Thyroid gland (tissue), 4 donors: ENCODE measurements around the gene ZNF593OS. TPM values are rescaled to one million over a fixed set of nuclear protein-coding genes. Genes with fewer than 3 reads are reported as not detected.
A peak's percentile ranks its signal among the peaks of the same experiment; 100 is the strongest.

Experiments
- DNase-seq, 2 donors: peaks; one replicate each; pipeline ENCODE4 v3.0.0-alpha.2; 2019
- H3K27ac ChIP-seq, 3 donors: fragments of 200-600 bp; sonication (generic); 1 replicate in 2 of 3; 2 replicates in 1 of 3; pipeline ENCODE4 v1.5.1; 2016 to 2019; ENCODE audit warnings: mild to moderate bottlenecking in 1 of 3, moderate library complexity in 1 of 3
- H3K27me3 ChIP-seq: fragments of 200-600 bp; sonication (generic); one replicate; pipeline ENCODE4 v1.5.1; 2019
- H3K36me3 ChIP-seq, 2 donors: fragments of 200-600 bp; sonication (generic); one replicate each; pipeline ENCODE4 v1.5.1; 2016 to 2019
- H3K4me1 ChIP-seq, 2 donors: fragments of 200-600 bp; sonication (generic); one replicate each; pipeline ENCODE4 v1.5.1; 2017 to 2019
- H3K4me3 ChIP-seq, 3 donors: fragments of 200-600 bp; sonication (generic); replicated peaks in 1 of 3; 1 replicate in 2 of 3; 2 replicates in 1 of 3; pipeline ENCODE4 v1.5.1; 2016; ENCODE audit warnings: mild to moderate bottlenecking in 1 of 3
- H3K9me3 ChIP-seq: fragments of 200-600 bp; sonication (generic); one replicate; pipeline ENCODE4 v1.5.1; 2017
- CTCF ChIP-seq, 6 experiments: fragments of 200-600 bp in 3 of 6; fragments of 450-650 bp in 3 of 6; sonication (generic) in 3 of 6; IDR thresholded peaks; one replicate each; pipeline ENCODE4 v1.5.1; 2016 to 2019; ENCODE audit warnings: antibody characterized with exemption in 6 of 6, mild to moderate bottlenecking in 2 of 6, inconsistent platforms in 1 of 6, moderate library complexity in 1 of 6
- POLR2A ChIP-seq, 2 donors: fragments of 450-650 bp; IDR thresholded peaks; one replicate each; pipeline ENCODE4 v1.6.1; 2017; ENCODE audit warnings: antibody characterized with exemption in 2 of 2, mild to moderate bottlenecking in 2 of 2, moderate library complexity in 1 of 2
- WGBS, 2 donors: methylation state at CpG; one replicate each; pipeline ENCODE4 v1.1.5; 2017; 5-methylcytosine and 5-hydroxymethylcytosine counted together
- intact Hi-C: fragments of 100-400 bp; cut with DNase I; formaldehyde crosslinking; loops from one replicate; pipeline ENCODE4 v1.15.1; 2023
- total RNA-seq, 4 donors: library from RNA; depleted of rRNA; stranded (reverse); fragments of >200 nt; gene quantifications; one replicate each; pipeline ENCODE4 v1.2.3, GENCODE V29; 2016

The ZNF593OS gene
- total RNA-seq, 4 donors from 2014 or later = 0.33 TPM; not detected in 3

- Histone ChIP-seq H3K9me3 (no peaks in the 10 kb centered on the region), H3K36me3 (no peaks in the 10 kb centered on the region), H3K4me3 (no peak overlapping the region), H3K27me3 (no peaks in the 10 kb centered on the region), H3K4me1 (peaks cover 5 to 6% of the 10 kb centered on the region in 2 donors), H3K27ac (peak overlapping the region in 2 of 3 donors; percentile 40 to 56)
- WGBS, 2 donors = 37 to 44% methylated on average over 9 to 11 of the region's 12 CpGs
- no peak for DNase-seq
- intact Hi-C loops = loop anchor here (10.0 kb wide), 1 partner anchor 262 kb away; no protein-coding TSS in a partner anchor
- TF ChIP-seq CTCF (IDR thresholded peaks at IDR 0.05) (no peak), POLR2A (IDR thresholded peaks at IDR 0.05) (no peak)
These were observed 15.2 kb downstream of the ZNF593OS start for GRCh38 chr1:26156285-26157038.

- TF ChIP-seq POLR2A (IDR thresholded peaks at IDR 0.05) (no peak), CTCF (IDR thresholded peaks at IDR 0.05) (no peak)
- Histone ChIP-seq H3K27me3 (no peaks in the 10 kb centered on the region), H3K4me1 (no peaks in the 10 kb centered on the region), H3K4me3 (no peak overlapping the region), H3K27ac (peak overlapping the region in 2 of 3 donors; percentile 40 to 56), H3K36me3 (no peaks in the 10 kb centered on the region), H3K9me3 (no peaks in the 10 kb centered on the region)
- intact Hi-C loops = loop anchor here (10.0 kb wide), 1 partner anchor 261 kb away; no protein-coding TSS in a partner anchor
- DNase-seq = no peak
- WGBS, 2 donors = 67 to 75% methylated on average over 21 of the region's 21 CpGs
These were observed 16.0 kb downstream of the ZNF593OS start for GRCh38 chr1:26155370-26156284.

GRCh38 chr1:26154750-26155149, 16.9 kb downstream of the ZNF593OS start:
- H3K9me3 ChIP-seq = no peaks in the 10 kb centered on the region
- no peak for DNase-seq
- H3K27ac ChIP-seq = peak overlapping the region in 1 of 3 donors; percentile 22
- 62 to 63% methylated on average over 9 of the region's 9 CpGs for WGBS, 2 donors
- no peaks in the 10 kb centered on the region for H3K36me3 ChIP-seq
- no peak overlapping the region for H3K4me3 ChIP-seq
- no peaks in the 10 kb centered on the region for H3K4me1 ChIP-seq
- H3K27me3 ChIP-seq = no peaks in the 10 kb centered on the region
- intact Hi-C loops = loop anchor here (10.0 kb wide), 1 partner anchor 260 kb away; no protein-coding TSS in a partner anchor
- no peak for TF ChIP-seq POLR2A (IDR thresholded peaks at IDR 0.05)
- no peak for TF ChIP-seq CTCF (IDR thresholded peaks at IDR 0.05)

GRCh38 chr1:26153966-26154532, 17.6 kb downstream of the ZNF593OS start:
- intact Hi-C loops = loop anchor here (10.0 kb wide), 1 partner anchor 259 kb away; no protein-coding TSS in a partner anchor
- Histone ChIP-seq H3K27ac (no peak overlapping the region), H3K36me3 (no peaks in the 10 kb centered on the region), H3K4me3 (no peak overlapping the region), H3K4me1 (no peaks in the 10 kb centered on the region), H3K27me3 (no peaks in the 10 kb centered on the region), H3K9me3 (no peaks in the 10 kb centered on the region)
- no peak for DNase-seq
- TF ChIP-seq CTCF (IDR thresholded peaks at IDR 0.05) = no peak
- no peak for TF ChIP-seq POLR2A (IDR thresholded peaks at IDR 0.05)
- WGBS, 2 donors = 60 to 63% methylated on average over 5 of the region's 5 CpGs
